ENCODE results near the gene CDKN1C. TPM values are rescaled to one million over a fixed set of nuclear protein-coding genes. Genes with fewer than 3 reads are reported as not detected.

The CDKN1C gene
- polyA plus RNA-seq, 4 donors, result 62.9 to 166 (median 125) TPM

- DNase-seq (ENCODE audit: low read depth in 4 of 4, low spot score in 3 of 4), result no peak
Measured at GRCh38 chr11:2849994-2850770, 35.4 kb downstream of the CDKN1C start.

- no peak for DNase-seq (ENCODE audit: low read depth in 4 of 4, low spot score in 3 of 4)
Measured at GRCh38 chr11:2848497-2848896, 37.1 kb downstream of the CDKN1C start.

DNA sequence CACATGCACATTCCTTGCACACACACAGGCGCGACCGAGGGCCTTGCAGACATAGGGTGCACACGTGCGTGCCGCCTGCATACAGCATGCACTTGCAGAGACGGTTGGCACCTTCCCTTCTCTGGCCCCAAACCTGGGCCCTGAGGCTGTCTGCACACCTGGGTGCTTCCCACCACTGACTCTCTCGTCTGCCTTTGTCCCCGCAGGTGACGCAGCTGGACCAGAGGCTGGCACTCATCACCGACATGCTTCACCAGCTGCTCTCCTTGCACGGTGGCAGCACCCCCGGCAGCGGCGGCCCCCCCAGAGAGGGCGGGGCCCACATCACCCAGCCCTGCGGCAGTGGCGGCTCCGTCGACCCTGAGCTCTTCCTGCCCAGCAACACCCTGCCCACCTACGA, 38.0 kb downstream of the CDKN1C start:
- DNase-seq (ENCODE audit: low read depth in 4 of 4, low spot score in 3 of 4), result no peak

- DNase-seq (ENCODE audit: low read depth in 4 of 4, low spot score in 3 of 4), result no peak
Measured at GRCh38 chr11:2846470-2846869, 39.1 kb downstream of the CDKN1C start.

- no peak for DNase-seq (ENCODE audit: low read depth in 4 of 4, low spot score in 3 of 4)
Measured at GRCh38 chr11:2846056-2846455, 39.5 kb downstream of the CDKN1C start.

- no peak for DNase-seq (ENCODE audit: low read depth in 4 of 4, low spot score in 3 of 4)
Measured at GRCh38 chr11:2844996-2845395, 40.6 kb downstream of the CDKN1C start.

GRCh38 chr11:2844116-2844842, 41.3 kb downstream of the CDKN1C start:
- DNase-seq (ENCODE audit: low read depth in 4 of 4, low spot score in 3 of 4), result no peak

DNA sequence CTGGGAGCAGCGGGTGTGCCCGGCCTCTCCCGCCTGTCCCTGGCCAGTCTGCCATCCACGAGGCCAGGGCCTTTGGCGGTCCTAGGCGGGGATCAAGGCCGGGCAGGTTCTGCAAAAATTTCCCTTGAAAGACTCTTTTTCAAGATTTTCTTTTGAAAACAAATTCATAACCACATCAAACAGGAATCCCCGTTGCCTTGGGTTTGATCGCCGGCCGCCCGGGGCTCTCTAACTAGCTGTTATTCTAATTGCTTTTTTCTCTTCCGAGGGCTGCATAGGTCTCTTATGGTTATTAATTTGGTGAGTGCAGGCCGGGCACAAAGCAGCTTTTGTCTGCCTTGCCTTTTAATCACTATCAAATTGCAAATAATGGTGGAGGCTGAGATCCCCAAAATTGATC, 42.0 kb downstream of the CDKN1C start:
- DNase-seq (ENCODE audit: low read depth in 4 of 4, low spot score in 3 of 4), result no peak

DNA sequence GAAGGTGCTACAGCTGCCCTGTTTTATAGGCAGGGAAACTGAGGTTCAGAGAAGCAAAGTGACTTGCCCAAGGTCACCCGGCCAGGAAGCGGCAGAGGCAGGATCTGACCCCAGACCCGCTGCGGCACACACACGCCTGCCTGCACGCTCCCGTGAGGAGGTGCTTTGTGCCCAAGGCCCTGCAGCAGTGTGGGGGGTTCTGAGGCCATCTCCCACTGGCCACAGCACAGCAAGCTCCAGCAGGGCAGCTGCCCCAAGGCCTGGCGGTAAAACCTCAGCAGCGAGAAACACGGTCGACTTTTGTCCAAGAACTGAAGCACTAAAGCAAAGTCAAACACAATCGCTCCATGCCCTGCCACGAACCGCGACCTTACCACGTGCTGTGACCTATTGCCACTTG, 42.7 kb downstream of the CDKN1C start:
- DNase-seq (ENCODE audit: low read depth in 4 of 4, low spot score in 3 of 4), result no peak

GRCh38 chr11:2841411-2842190, 44.0 kb downstream of the CDKN1C start:
- no peak for DNase-seq (ENCODE audit: low read depth in 4 of 4, low spot score in 3 of 4)

DNA sequence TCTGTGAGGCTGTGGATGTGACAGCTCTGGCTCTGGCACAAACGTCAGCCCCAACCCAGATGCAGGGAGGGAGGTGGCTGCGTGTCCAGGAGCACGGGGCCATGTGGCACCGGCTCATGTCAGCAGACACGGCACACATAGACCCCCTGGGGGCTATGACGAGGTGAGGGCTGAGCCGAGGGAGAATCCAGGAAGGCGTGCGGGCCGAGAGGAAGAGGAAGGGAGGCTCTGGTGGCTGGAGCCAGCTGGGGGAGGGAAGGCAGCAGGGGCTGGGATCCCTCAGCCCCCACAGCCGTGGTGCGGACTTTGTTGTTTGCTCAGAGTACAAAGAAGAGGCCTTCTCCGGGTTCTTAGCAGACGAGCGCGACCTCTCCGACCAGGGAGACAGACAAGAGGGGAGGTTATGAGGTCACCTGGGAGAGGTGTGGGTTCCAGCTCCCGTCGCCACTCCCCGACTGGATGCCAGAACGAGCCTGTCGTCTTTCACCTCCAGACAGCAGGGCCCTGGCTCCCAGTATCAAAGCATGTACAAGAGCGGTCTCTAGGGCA, 46.1 kb downstream of the CDKN1C start:
- no peak for DNase-seq (ENCODE audit: low read depth in 4 of 4, low spot score in 3 of 4)

- no peak for DNase-seq (ENCODE audit: low read depth in 4 of 4, low spot score in 3 of 4)
Measured at GRCh38 chr11:2838676-2839294, 46.8 kb downstream of the CDKN1C start.

DNA sequence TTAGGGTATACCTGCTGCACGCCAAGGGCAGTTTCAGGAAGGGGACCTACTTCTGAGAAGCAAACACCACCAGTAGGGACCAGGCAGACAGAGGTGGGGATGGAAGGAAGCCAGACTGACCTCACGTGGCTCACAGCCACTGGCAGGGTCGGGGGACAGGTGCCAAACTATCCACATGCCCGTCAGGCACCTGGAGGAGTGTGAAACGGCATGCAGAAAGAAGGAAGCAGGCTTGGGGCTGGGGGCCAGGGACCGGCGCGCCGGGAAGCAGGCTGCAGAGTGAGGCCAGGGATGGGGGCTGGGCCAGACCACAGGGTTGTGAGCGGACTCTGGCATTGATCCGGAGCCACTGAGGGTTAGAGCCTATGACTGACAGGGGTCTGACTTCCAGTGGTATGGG, 47.5 kb downstream of the CDKN1C start:
- DNase-seq (ENCODE audit: low read depth in 4 of 4, low spot score in 3 of 4), result no peak

DNA sequence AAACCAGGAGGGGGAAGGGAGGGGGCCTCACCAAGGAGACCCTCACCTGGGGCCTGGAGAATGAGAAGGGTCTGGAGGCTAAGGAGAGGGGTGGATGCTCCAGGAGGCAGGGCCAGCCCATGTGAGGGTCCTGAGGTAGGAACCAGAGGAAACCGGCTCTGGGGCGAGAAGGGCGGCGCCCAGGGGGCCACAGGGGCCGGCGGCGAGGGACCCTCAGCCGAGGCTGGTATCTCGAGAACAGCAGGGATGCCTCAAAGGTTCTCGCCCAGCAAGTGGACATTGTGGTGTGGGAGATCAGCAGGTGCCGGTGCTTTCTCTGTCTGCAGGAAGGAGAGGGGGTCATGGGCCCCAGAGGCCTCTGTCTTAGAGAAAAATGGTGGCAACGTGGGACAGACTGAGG, 47.9 kb downstream of the CDKN1C start:
- DNase-seq (ENCODE audit: low read depth in 4 of 4, low spot score in 3 of 4), result no peak

DNA sequence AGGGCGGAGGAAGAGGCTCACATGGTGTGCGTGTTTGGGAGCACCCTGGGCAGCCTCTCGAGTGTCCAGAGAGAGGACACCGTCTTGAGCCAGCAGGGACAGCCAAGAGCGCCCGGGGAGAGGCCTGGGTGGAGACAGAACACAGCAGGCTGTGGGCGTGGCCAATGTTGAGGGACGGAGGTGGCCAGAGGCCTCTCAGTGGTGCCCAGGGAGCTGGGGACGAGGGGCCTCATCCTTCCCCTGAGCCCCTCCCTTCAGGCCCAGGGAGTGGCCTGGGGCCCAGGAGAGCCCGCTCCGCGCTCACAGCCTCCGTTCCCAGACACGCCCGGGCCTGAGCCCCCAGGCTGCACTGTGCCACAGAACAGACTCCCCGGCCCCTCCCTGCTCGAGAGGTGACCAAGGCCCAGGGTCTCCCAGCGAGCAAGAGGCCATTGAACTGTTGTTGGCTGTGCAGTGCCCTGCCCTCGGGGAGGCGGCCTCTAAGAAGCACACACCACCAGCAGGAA, 48.4 kb downstream of the CDKN1C start:
- peak in 3 of 4 donors; percentile 64 to 77 (median 69) for DNase-seq (ENCODE audit: low read depth in 4 of 4, low spot score in 3 of 4)

DNA sequence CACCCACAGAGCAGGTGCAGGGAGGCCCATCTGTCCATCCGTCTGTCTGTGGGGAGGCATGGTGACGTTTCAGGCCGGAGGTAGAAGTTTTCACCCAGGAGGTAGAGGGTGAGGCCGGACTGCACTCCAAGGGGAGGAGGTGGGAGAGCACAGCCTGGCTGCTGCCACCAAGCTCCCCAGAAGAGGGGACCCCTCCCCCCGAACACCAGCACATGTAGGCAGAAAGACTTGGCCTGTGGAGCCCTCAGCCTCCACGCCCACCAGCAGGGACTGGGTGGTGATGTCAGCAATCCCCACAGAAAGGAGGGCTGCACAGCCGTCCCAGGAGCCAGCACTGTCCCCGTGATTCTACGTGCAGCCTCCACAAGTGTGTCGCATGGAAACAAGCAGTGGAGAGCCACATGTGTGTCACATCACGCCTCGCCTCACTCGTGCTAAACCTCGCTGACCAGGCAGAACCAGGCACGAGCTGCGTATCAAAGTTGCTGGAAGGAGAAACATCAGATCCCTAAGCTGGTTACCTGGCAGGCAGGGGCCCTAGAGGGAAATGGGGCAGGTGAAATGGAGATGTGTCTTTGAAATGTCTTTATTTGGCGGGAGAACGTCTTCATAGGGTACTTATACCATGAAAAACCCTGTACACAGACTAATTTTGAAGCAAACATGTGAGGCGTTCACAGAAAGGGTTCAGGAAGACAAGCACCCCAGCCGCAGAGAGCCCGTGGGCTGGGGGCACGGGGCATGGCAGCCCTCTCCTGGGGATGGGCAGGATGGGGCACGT, 49.1 kb downstream of the CDKN1C start:
- no peak for DNase-seq (ENCODE audit: low read depth in 4 of 4, low spot score in 3 of 4)

DNA sequence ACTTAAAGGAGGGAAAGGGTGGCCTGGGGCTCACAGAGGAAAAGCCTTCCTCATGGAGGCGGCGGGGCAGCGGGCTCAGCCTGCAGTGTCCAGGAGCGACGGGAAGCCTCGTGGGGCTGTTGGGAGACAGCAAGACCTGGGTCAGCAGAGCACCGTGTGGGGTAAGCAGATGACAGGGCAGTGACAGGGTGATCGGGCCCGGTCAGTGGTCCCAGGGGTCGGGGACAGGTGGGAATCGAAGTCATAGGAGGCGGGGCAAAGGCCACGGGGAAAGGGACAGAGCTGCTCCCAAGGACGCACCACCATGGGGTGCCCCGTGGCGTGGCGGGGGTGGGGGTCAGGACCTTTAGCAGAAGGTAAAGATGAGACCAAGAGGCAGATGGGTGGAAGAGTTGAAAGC, 49.8 kb downstream of the CDKN1C start:
- no peak for DNase-seq (ENCODE audit: low read depth in 4 of 4, low spot score in 3 of 4)

DNA sequence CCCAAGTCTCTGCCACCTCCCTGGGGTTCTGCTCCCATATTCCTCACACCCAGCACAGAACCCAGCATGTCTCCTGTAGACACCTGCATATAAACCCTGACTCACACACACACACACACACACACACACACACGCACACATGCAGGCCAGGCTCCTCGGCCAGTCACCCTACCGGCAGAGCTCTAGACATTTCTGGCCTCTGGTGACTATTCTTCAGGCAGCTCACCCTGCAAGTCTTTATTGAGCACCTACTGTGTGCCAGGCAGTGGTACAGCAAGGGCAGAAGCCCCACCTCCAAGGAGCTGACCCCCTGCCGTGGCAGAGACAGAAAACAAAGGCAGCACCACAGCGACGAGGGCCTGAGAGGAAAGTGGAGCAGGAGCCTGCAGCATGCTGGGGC, 50.3 kb downstream of the CDKN1C start:
- no peak for DNase-seq (ENCODE audit: low read depth in 4 of 4, low spot score in 3 of 4)

- no peak for DNase-seq (ENCODE audit: low read depth in 4 of 4, low spot score in 3 of 4)
Measured at GRCh38 chr11:2834503-2835273, 50.9 kb downstream of the CDKN1C start.

Measured in left renal pelvis (tissue), 4 donors.